ENCODE measurements around the gene SPRR2F.

The SPRR2F gene

GRCh38 chr1:153125536-153125935 lies 12.2 kb upstream of the SPRR2F start:
- TF ChIP-seq POLR2AphosphoS5 (IDR thresholded peaks at IDR 0.05; ENCODE audit: low read depth, low read length) (no peak), SIN3A (IDR thresholded peaks at IDR 0.05; ENCODE audit: borderline replicate concordance, insufficient read depth, low read length) (no peak), FOXP2 (optimal IDR thresholded peaks at IDR 0.05; ENCODE audit: borderline replicate concordance, extremely low read depth, extremely low read length, insufficient read depth) (no peak), TAF1 (IDR thresholded peaks at IDR 0.05; ENCODE audit: borderline replicate concordance, insufficient read depth, low read length) (no peak)
- TF ChIP-seq, protein P1, sequence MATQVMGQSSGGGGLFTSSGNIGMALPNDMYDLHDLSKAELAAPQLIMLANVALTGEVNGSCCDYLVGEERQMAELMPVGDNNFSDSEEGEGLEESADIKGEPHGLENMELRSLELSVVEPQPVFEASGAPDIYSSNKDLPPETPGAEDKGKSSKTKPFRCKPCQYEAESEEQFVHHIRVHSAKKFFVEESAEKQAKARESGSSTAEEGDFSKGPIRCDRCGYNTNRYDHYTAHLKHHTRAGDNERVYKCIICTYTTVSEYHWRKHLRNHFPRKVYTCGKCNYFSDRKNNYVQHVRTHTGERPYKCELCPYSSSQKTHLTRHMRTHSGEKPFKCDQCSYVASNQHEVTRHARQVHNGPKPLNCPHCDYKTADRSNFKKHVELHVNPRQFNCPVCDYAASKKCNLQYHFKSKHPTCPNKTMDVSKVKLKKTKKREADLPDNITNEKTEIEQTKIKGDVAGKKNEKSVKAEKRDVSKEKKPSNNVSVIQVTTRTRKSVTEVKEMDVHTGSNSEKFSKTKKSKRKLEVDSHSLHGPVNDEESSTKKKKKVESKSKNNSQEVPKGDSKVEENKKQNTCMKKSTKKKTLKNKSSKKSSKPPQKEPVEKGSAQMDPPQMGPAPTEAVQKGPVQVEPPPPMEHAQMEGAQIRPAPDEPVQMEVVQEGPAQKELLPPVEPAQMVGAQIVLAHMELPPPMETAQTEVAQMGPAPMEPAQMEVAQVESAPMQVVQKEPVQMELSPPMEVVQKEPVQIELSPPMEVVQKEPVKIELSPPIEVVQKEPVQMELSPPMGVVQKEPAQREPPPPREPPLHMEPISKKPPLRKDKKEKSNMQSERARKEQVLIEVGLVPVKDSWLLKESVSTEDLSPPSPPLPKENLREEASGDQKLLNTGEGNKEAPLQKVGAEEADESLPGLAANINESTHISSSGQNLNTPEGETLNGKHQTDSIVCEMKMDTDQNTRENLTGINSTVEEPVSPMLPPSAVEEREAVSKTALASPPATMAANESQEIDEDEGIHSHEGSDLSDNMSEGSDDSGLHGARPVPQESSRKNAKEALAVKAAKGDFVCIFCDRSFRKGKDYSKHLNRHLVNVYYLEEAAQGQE (IDR thresholded peaks at IDR 0.05; ENCODE audit: insufficient read depth in 1 of 2, low read depth in 2 of 2, low read length in 2 of 2): no peak

- TF ChIP-seq POLR2AphosphoS5 (IDR thresholded peaks at IDR 0.05; ENCODE audit: low read depth, low read length): no peak
- no peak for TF ChIP-seq TAF1 (IDR thresholded peaks at IDR 0.05; ENCODE audit: borderline replicate concordance, insufficient read depth, low read length)
- TF ChIP-seq FOXP2 (optimal IDR thresholded peaks at IDR 0.05; ENCODE audit: borderline replicate concordance, extremely low read depth, extremely low read length, insufficient read depth): no peak
- no peak for TF ChIP-seq SIN3A (IDR thresholded peaks at IDR 0.05; ENCODE audit: borderline replicate concordance, insufficient read depth, low read length)
- TF ChIP-seq, protein P1 (IDR thresholded peaks at IDR 0.05; ENCODE audit: insufficient read depth in 1 of 2, low read depth in 2 of 2, low read length in 2 of 2): no peak
Observed at GRCh38 chr1:153122831-153123421, 9.6 kb upstream of the SPRR2F start.

DNA sequence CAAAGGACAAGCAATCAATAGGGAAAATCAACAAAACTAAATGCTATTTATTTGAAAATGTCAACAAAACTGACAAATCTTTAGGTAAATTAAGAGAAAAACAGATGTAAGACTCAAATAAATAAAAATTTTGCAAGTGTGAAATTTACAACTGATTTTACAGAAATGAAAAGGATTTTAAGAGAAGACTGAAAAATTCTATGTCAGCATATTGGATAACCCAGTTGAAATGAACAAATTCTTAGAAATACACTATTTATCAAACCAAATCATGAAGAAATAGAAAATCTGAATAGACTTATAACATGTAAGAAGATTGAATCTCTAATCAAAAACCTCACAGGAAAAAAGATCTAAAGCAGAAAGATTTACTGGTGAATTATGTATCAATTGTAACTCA lies 7.6 kb upstream of the SPRR2F start:
- no peak for TF ChIP-seq FOXP2 (optimal IDR thresholded peaks at IDR 0.05; ENCODE audit: borderline replicate concordance, extremely low read depth, extremely low read length, insufficient read depth)
- TF ChIP-seq, protein P1 (IDR thresholded peaks at IDR 0.05; ENCODE audit: insufficient read depth in 1 of 2, low read depth in 2 of 2, low read length in 2 of 2): no peak
- no peak for TF ChIP-seq SIN3A (IDR thresholded peaks at IDR 0.05; ENCODE audit: borderline replicate concordance, insufficient read depth, low read length)
- TF ChIP-seq POLR2AphosphoS5 (IDR thresholded peaks at IDR 0.05; ENCODE audit: low read depth, low read length): no peak
- no peak for TF ChIP-seq TAF1 (IDR thresholded peaks at IDR 0.05; ENCODE audit: borderline replicate concordance, insufficient read depth, low read length)

GRCh38 chr1:153119491-153119971 lies 6.2 kb upstream of the SPRR2F start:
- TF ChIP-seq POLR2AphosphoS5 (IDR thresholded peaks at IDR 0.05; ENCODE audit: low read depth, low read length) (no peak), TAF1 (IDR thresholded peaks at IDR 0.05; ENCODE audit: borderline replicate concordance, insufficient read depth, low read length) (no peak), SIN3A (IDR thresholded peaks at IDR 0.05; ENCODE audit: borderline replicate concordance, insufficient read depth, low read length) (no peak), FOXP2 (optimal IDR thresholded peaks at IDR 0.05; ENCODE audit: borderline replicate concordance, extremely low read depth, extremely low read length, insufficient read depth) (no peak)
- TF ChIP-seq, protein P1 (IDR thresholded peaks at IDR 0.05; ENCODE audit: insufficient read depth in 1 of 2, low read depth in 2 of 2, low read length in 2 of 2): no peak

Measured in PFSK-1 (cell line).